Ecto neural progenitor cell (in vitro differentiated cells): ENCODE results near the gene HADH.

Experiments
- DNase-seq: peaks from one replicate; pipeline ENCODE4 v3.0.0-alpha.2; 2018; ENCODE audit warnings: low spot score

HADH gene

GRCh38 chr4:108058685-108059440 lies 69.2 kb downstream of the HADH start:
- DNase-seq, result no peak

- DNase-seq, result no peak
Observed at GRCh38 chr4:108060164-108060563, 70.5 kb downstream of the HADH start.

GRCh38 chr4:108060686-108061321 lies 71.1 kb downstream of the HADH start:
- DNase-seq, result no peak

- DNase-seq, result no peak
Observed at GRCh38 chr4:108068442-108068841, 78.8 kb downstream of the HADH start.

GRCh38 chr4:108070775-108071174 lies 81.1 kb downstream of the HADH start:
- no peak for DNase-seq

- DNase-seq, result no peak
Observed at GRCh38 chr4:108072300-108072699, 82.6 kb downstream of the HADH start.

GRCh38 chr4:108078024-108078733 lies 88.5 kb downstream of the HADH start:
- no peak for DNase-seq

GRCh38 chr4:108080747-108081146 lies 91.1 kb downstream of the HADH start:
- no peak for DNase-seq

GRCh38 chr4:108081256-108081655 lies 91.6 kb downstream of the HADH start:
- DNase-seq, result no peak
